ENCODE measurements around the gene SPAG17. TPM values are rescaled to one million over a fixed set of nuclear protein-coding genes. Genes with fewer than 3 reads are reported as not detected.

Gene SPAG17
- total and polyA plus RNA-seq, 2 of the 13 experiments (the other 11 are each of a cell fraction or from before 2014, with no cell fraction given), result not detected

- TF ChIP-seq ELF1 (CRISPR knock-in tag; IDR thresholded peaks at IDR 0.05), result no peak
- no peak for TF ChIP-seq REL (CRISPR knock-in tag; conservative IDR thresholded peaks at IDR 0.05)
- no peak for TF ChIP-seq MEF2D (CRISPR knock-in tag; IDR thresholded peaks at IDR 0.05)
- no peak for TF ChIP-seq FOXO4 (CRISPR knock-in tag; conservative IDR thresholded peaks at IDR 0.05)
- TF ChIP-seq ZNF431 (CRISPR knock-in tag; IDR thresholded peaks at IDR 0.05; ENCODE audit: borderline replicate concordance, low read depth), result no peak
- no peak for TF ChIP-seq CSRNP1 (CRISPR knock-in tag; IDR thresholded peaks at IDR 0.05)
- no peak for TF ChIP-seq STAT5B (CRISPR knock-in tag; IDR thresholded peaks at IDR 0.05)
- no peak for TF ChIP-seq DRAP1 (CRISPR knock-in tag; IDR thresholded peaks at IDR 0.05)
- TF ChIP-seq MEIS2 (CRISPR knock-in tag; IDR thresholded peaks at IDR 0.05), result no peak
- TF ChIP-seq ZNF20 (CRISPR knock-in tag; IDR thresholded peaks at IDR 0.05), result 0 out of 2 replicates have a peak, but pooled peaks have one; percentile 16
- no peak for TF ChIP-seq GATAD1 (CRISPR knock-in tag; IDR thresholded peaks at IDR 0.05)
- TF ChIP-seq TCF7 (IDR thresholded peaks at IDR 0.05; ENCODE audit: low read depth), result no peak
- TF ChIP-seq ZNF598 (CRISPR knock-in tag; IDR thresholded peaks at IDR 0.05; ENCODE audit: borderline replicate concordance), result no peak
- TF ChIP-seq ZNF746 (CRISPR knock-in tag; IDR thresholded peaks at IDR 0.05), result no peak
- TF ChIP-seq ZNF816 (CRISPR knock-in tag; IDR thresholded peaks at IDR 0.05; ENCODE audit: borderline replicate concordance), result no peak
- no peak for TF ChIP-seq MYNN (CRISPR knock-in tag; IDR thresholded peaks at IDR 0.05; ENCODE audit: low read depth)
- peak; percentile 14; the same call in 1 of the 2 replicates for TF ChIP-seq HNF4A (CRISPR knock-in tag; IDR thresholded peaks at IDR 0.05)
- TF ChIP-seq GMEB1 (CRISPR knock-in tag; IDR thresholded peaks at IDR 0.05; ENCODE audit: borderline replicate concordance), result no peak
- TF ChIP-seq RNF2 (conservative IDR thresholded peaks at IDR 0.05; ENCODE audit: low read depth), result no peak
- no peak for TF ChIP-seq FOXJ3 (CRISPR knock-in tag; IDR thresholded peaks at IDR 0.05; ENCODE audit: borderline replicate concordance)
- no peak for TF ChIP-seq RFX5 (IDR thresholded peaks at IDR 0.05; ENCODE audit: low read depth, low read length)
- no peak for TF ChIP-seq ZBED4 (CRISPR knock-in tag; IDR thresholded peaks at IDR 0.05; ENCODE audit: borderline replicate concordance)
- no peak for TF ChIP-seq PHF20 (CRISPR knock-in tag; IDR thresholded peaks at IDR 0.05)
These were observed 256.1 kb downstream of the SPAG17 start (continued) for GRCh38 chr1:117928881-117929342.
